Astrocyte (in vitro differentiated cells and primary cell): Measurements from ENCODE around the gene GAMT.

Experiments
- EZH2 ChIP-seq: IDR thresholded peaks from 2 replicates; pipeline ENCODE4 v1.6.1; 2012; ENCODE audit warnings: mild to moderate bottlenecking, low read length, inconsistent platforms; ENCODE audit not compliant: insufficient read depth
- TF ChIP-seq, protein P1 (sequence below): IDR thresholded peaks from 2 replicates; pipeline ENCODE4 v1.5.1; 2011; ENCODE audit warnings: low read depth, mild to moderate bottlenecking, inconsistent platforms, low read length, moderate library complexity; ENCODE audit not compliant: insufficient read depth

GRCh38 chr19:1407528-1408299 is 6.4 kb upstream of the GAMT start, which contains the start of gene DAZAP1:
- TF ChIP-seq, protein P1, sequence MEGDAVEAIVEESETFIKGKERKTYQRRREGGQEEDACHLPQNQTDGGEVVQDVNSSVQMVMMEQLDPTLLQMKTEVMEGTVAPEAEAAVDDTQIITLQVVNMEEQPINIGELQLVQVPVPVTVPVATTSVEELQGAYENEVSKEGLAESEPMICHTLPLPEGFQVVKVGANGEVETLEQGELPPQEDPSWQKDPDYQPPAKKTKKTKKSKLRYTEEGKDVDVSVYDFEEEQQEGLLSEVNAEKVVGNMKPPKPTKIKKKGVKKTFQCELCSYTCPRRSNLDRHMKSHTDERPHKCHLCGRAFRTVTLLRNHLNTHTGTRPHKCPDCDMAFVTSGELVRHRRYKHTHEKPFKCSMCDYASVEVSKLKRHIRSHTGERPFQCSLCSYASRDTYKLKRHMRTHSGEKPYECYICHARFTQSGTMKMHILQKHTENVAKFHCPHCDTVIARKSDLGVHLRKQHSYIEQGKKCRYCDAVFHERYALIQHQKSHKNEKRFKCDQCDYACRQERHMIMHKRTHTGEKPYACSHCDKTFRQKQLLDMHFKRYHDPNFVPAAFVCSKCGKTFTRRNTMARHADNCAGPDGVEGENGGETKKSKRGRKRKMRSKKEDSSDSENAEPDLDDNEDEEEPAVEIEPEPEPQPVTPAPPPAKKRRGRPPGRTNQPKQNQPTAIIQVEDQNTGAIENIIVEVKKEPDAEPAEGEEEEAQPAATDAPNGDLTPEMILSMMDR = no peak
- no peak for TF ChIP-seq EZH2
